ENCODE results near the gene IRGQ.

- no peak for TF ChIP-seq POLR2A (IDR thresholded peaks at IDR 0.05)
- no peak for TF ChIP-seq CTCF (IDR thresholded peaks at IDR 0.05)
Measured at GRCh38 chr19:43636121-43636683, 40.3 kb upstream of the IRGQ start.
